GM06990 (cell line): ENCODE data around the gene ACHE.

Source experiments
- DNase-seq: peaks from one replicate; pipeline ENCODE4 v3.0.0-alpha.2; 2011; ENCODE audit not compliant: insufficient read length; ENCODE audit errors: extremely low read depth
- H3K27me3 ChIP-seq: replicated peaks from 2 replicates; pipeline ENCODE4 v1.6.0; 2011; ENCODE audit warnings: low read length; ENCODE audit not compliant: control insufficient read depth, insufficient read depth
- H3K36me3 ChIP-seq: 2 replicates; pipeline ENCODE4 v1.5.1; 2011; ENCODE audit warnings: low read length; ENCODE audit not compliant: control insufficient read depth, insufficient read depth
- H3K4me3 ChIP-seq: replicated peaks from 2 replicates; pipeline ENCODE4 v1.5.1; 2011; ENCODE audit warnings: low read depth, mild to moderate bottlenecking, control low read depth, low read length
- TF ChIP-seq, protein P1 (sequence below): IDR thresholded peaks from 2 replicates; pipeline ENCODE4 v1.5.1; 2011; ENCODE audit warnings: low read length, control low read depth, mild to moderate bottlenecking, inconsistent platforms; ENCODE audit not compliant: insufficient read depth, poor library complexity, severe bottlenecking

The ACHE gene

DNA sequence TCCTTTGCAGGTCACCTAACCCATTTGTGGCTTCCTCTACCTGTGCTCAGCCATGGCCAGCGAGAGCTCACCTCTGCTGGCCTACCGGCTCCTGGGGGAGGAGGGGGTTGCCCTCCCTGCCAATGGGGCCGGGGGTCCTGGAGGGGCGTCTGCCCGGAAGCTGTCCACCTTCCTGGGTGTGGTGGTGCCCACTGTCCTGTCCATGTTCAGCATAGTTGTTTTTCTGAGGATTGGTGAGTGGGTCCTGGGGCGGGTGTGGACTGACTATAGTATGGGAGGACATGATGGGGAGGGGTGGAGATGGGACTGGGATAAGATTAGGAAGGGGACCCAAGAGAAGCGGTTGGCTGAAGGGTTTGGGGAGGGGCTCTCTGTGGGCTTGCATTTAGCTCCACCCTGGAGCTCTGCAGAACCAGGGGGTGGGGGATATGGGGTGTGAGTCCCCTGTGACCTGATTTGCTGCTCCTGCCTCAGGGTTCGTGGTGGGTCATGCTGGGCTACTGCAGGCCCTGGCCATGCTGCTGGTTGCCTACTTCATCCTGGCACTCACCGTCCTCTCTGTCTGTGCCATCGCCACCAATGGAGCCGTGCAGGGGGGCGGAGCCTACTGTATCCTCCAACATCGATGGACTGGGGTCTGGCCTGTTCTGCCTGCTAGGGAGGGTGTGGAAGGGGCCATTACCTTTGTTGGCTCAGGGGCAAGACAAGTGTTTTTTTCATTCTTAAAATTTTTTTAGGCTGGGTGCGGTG, 41.4 kb downstream of the ACHE start:
- Histone ChIP-seq H3K36me3 (peaks cover 3% of the 10 kb centered on the region), H3K27me3 (no peaks in the 10 kb centered on the region), H3K4me3 (no peak overlapping the region)
- TF ChIP-seq, protein P1, sequence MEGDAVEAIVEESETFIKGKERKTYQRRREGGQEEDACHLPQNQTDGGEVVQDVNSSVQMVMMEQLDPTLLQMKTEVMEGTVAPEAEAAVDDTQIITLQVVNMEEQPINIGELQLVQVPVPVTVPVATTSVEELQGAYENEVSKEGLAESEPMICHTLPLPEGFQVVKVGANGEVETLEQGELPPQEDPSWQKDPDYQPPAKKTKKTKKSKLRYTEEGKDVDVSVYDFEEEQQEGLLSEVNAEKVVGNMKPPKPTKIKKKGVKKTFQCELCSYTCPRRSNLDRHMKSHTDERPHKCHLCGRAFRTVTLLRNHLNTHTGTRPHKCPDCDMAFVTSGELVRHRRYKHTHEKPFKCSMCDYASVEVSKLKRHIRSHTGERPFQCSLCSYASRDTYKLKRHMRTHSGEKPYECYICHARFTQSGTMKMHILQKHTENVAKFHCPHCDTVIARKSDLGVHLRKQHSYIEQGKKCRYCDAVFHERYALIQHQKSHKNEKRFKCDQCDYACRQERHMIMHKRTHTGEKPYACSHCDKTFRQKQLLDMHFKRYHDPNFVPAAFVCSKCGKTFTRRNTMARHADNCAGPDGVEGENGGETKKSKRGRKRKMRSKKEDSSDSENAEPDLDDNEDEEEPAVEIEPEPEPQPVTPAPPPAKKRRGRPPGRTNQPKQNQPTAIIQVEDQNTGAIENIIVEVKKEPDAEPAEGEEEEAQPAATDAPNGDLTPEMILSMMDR, result no peak
- no peak for DNase-seq

DNA sequence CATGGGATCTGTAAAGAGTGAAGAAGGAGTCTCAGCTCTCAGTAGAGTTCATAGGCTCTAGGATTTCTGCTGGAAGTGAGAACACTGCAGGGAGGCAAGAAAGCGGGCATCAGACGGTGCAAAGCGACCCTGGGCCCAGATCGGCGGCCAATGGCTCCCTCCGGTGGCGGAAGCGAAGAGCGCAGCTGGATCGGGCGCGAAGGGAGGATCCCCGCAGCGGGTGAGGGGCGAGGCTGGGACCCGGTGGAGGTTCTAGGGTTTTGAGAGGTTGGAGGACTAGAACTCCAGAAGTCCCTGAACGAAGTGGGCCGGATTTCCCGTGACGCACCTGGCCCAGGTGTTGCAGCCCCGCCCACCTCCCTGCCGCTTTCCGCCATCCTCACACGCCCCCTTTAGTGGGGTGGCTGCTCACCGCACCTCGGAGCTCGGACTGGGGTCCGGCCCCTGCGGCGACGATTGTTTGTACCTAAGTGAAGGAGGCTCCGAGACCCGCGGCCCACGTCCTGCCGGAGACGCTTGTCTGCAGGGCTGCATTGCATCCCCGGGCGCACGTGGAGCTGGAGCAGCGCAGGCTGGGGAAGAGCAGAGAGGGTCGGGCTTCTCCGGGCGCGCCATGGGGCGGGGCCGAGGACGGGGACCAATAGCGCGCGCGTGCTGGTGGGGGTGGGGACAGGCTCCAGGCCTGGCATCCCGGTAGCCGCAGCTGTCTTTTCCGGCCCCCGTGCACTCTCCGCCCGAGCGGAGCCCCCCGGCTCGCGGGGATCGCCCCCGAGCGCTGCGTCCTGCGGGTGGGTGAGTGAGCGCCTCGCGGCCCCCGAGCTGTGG, 43.4 kb downstream of the ACHE start, which contains the start of gene SLC12A9:
Gene SLC12A9 (plus strand): TSS at position 666 of the 825 bp plus-strand sequence. CDS start 1,485 bp downstream, outside the sequence.
- peak; percentile 93 for DNase-seq
- TF ChIP-seq, protein P1, result peak; percentile 93
- H3K27me3 ChIP-seq, result no peaks in the 10 kb centered on the region
- peak within 1 kb of the TSS; percentile 90 for H3K4me3 ChIP-seq
- peaks cover 3% of the 10 kb centered on the region for H3K36me3 ChIP-seq

DNA sequence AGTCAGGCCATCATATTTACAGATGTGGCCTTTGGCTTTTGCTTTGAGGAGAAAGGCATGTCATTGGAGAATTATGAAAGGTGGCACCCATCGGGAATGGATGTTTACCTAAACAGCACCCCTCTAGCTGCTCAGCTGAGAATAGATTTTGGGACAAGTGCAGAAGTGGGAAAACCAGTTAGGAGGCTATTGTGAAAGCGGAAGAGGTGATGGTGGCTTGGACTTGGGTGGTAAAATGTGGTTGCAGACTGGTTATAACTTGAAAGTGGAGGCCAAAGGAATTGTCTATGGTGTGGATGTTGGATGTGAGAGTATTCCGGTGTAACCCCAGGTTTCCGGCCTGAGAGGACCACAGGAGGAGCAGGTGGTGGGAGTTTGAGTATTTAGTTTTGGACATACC, 48.3 kb downstream of the ACHE start:
- TF ChIP-seq, protein P1, result no peak
- H3K4me3 ChIP-seq, result no peak overlapping the region

DNA sequence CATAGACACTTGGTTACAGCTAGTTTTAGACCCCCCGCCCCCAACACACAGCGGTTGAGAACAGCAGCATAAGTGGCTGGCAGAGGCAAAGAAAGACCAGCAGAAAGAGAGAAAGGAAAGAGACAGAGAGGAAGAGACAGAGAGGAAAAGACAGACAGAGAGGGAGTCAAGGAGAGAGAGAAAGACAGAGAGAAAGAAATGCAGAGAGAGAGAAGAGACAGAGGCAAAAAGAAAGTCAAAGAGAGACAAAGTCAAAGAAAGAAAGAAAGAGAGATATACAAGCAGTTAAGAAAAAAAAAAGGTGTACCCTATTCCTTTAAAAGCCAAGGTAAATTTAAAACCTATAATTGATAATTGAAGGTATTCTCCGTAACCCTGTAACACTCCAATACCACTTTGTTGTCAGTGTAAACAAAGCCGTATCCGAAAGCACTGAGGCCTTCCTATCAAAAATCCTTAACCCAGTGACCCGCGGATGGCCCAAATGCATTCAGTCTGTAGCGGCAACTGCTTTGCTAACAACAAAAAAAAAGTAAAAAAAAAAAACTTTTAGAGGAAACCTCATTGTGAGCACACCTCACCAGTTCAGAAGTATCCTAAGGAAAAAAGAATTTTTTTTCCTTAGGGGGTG, 55.1 kb downstream of the ACHE start:
- Histone ChIP-seq H3K4me3 (no peak overlapping the region), H3K36me3 (no peaks in the 10 kb centered on the region), H3K27me3 (no peaks in the 10 kb centered on the region)
- DNase-seq, result no peak
- TF ChIP-seq, protein P1, result no peak

More for the DNA sequence above, 48.3 kb downstream of the ACHE start:
- no peak for DNase-seq
- Histone ChIP-seq H3K36me3 (no peaks in the 10 kb centered on the region), H3K27me3 (no peaks in the 10 kb centered on the region)
